ENCODE results near the gene POMP. TPM values are rescaled to one million over a fixed set of nuclear protein-coding genes. Genes with fewer than 3 reads are reported as not detected.

Gene POMP
- total RNA-seq, 1 experiment from 2014 or later, result 92.0 TPM

DNA sequence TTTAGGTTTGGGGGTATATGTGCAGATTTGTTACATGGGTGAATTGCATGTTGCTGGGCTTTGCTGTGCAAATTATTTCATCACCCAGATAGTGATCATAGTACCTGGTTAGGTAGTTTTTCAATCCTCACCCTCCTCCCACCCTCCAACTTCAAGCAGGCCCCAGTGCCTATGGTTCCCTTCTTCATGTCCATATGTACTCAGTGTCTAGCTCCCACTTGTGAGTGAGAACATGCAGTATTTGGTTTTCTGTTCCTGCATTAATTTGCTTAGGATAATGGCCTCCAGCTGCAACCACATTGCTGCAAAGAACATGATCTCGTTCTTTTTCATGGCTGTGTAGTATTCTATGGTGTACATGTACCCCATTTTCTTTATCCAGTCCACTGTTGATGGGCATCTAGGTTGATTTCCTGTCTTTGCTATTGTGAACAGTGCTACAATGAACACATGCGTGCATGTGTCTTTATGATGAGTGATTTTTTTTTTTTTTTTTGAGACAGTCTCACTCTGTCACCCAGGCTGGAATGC lies 42.9 kb upstream of the POMP start:
- intact Hi-C loops (cut with micrococcal nuclease; ENCODE audit: unreplicated experiment), result no loop called here
- BruUV-seq (replicated peaks), result no TSS peak

GRCh38 chr13:28618230-28618994 lies 40.5 kb upstream of the POMP start:
- in situ Hi-C loops (cut with HindIII; ENCODE audit: low pct_unique_long_range_greater_than_20kb, low sequenced_read_pairs), result no loop called here
- no TSS peak for BruUV-seq (replicated peaks)
- no peak overlapping the region for H3K4me3 ChIP-seq (ENCODE audit: low read depth in 2 of 2, low read length in 2 of 2)
- intact Hi-C loops (cut with micrococcal nuclease; ENCODE audit: unreplicated experiment), result no loop called here
- H3K27ac ChIP-seq (ENCODE audit: low read length), result no peak overlapping the region
- ChIA-PET POLR2A (no interaction called here), CTCF (no interaction called here)
- H3K36me3 ChIP-seq (ENCODE audit: control insufficient read depth, insufficient read depth, low read length), result no peaks in the 10 kb centered on the region
- H3K9me3 ChIP-seq (ENCODE audit: control insufficient read depth, insufficient read depth, low read depth, low read length), result no peaks in the 10 kb centered on the region
- TF ChIP-seq TCF7L2 (IDR thresholded peaks at IDR 0.05; ENCODE audit: low read depth, low read length) (no peak), POLR2AphosphoS5 (IDR thresholded peaks at IDR 0.05; ENCODE audit: low read depth, low read length) (no peak), SIN3A (IDR thresholded peaks at IDR 0.05; ENCODE audit: borderline replicate concordance, insufficient read depth, low read depth, low read length) (no peak), REST (IDR thresholded peaks at IDR 0.05; ENCODE audit: insufficient read depth in 1 of 2, low read depth in 2 of 2, low read length in 1 of 2) (no peak)
- TF ChIP-seq, protein P1, sequence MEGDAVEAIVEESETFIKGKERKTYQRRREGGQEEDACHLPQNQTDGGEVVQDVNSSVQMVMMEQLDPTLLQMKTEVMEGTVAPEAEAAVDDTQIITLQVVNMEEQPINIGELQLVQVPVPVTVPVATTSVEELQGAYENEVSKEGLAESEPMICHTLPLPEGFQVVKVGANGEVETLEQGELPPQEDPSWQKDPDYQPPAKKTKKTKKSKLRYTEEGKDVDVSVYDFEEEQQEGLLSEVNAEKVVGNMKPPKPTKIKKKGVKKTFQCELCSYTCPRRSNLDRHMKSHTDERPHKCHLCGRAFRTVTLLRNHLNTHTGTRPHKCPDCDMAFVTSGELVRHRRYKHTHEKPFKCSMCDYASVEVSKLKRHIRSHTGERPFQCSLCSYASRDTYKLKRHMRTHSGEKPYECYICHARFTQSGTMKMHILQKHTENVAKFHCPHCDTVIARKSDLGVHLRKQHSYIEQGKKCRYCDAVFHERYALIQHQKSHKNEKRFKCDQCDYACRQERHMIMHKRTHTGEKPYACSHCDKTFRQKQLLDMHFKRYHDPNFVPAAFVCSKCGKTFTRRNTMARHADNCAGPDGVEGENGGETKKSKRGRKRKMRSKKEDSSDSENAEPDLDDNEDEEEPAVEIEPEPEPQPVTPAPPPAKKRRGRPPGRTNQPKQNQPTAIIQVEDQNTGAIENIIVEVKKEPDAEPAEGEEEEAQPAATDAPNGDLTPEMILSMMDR (IDR thresholded peaks at IDR 0.05), result no peak
- DNase-seq (ENCODE audit: low read depth, low spot score), result no peak
- no peaks in the 10 kb centered on the region for H3K27me3 ChIP-seq (ENCODE audit: control insufficient read depth, insufficient read depth, low read length)
- H3K4me1 ChIP-seq (ENCODE audit: control insufficient read depth, insufficient read depth, low read length), result no peaks in the 10 kb centered on the region
- no peak for ATAC-seq

More for the DNA sequence above, 42.9 kb upstream of the POMP start:
- Histone ChIP-seq H3K4me3 (ENCODE audit: low read depth in 2 of 2, low read length in 2 of 2) (no peak overlapping the region), H3K27me3 (ENCODE audit: control insufficient read depth, insufficient read depth, low read length) (no peaks in the 10 kb centered on the region), H3K27ac (ENCODE audit: low read length) (no peak overlapping the region), H3K36me3 (ENCODE audit: control insufficient read depth, insufficient read depth, low read length) (no peaks in the 10 kb centered on the region), H3K9me3 (ENCODE audit: control insufficient read depth, insufficient read depth, low read depth, low read length) (no peaks in the 10 kb centered on the region), H3K4me1 (ENCODE audit: control insufficient read depth, insufficient read depth, low read length) (no peaks in the 10 kb centered on the region)
- ChIA-PET POLR2A (no interaction called here), CTCF (no interaction called here)
- ATAC-seq (no peak), DNase-seq (ENCODE audit: low read depth, low spot score) (no peak)
- in situ Hi-C loops (cut with HindIII; ENCODE audit: low pct_unique_long_range_greater_than_20kb, low sequenced_read_pairs), result no loop called here
- TF ChIP-seq, protein P1 (IDR thresholded peaks at IDR 0.05), result no peak
- TF ChIP-seq REST (IDR thresholded peaks at IDR 0.05; ENCODE audit: insufficient read depth in 1 of 2, low read depth in 2 of 2, low read length in 1 of 2) (no peak), TCF7L2 (IDR thresholded peaks at IDR 0.05; ENCODE audit: low read depth, low read length) (no peak), POLR2AphosphoS5 (IDR thresholded peaks at IDR 0.05; ENCODE audit: low read depth, low read length) (no peak), SIN3A (IDR thresholded peaks at IDR 0.05; ENCODE audit: borderline replicate concordance, insufficient read depth, low read depth, low read length) (no peak)

Data from Panc1 (cell line).